ENCODE data around the gene CZIB.
"Not testable (repeated sequence)": the region's sequence is repeated elsewhere in the genome, so short reads cannot be mapped to it uniquely, and the experiment has no call there.

CZIB gene

GRCh38 chr1:53238197-53239155 lies 18.0 kb upstream of the CZIB start, which contains the start of gene MAGOH:
Gene MAGOH, minus strand, starts transcription at chr1:53238518. Its CDS starts 70 bp downstream, at chr1:53238448.
- peak; percentile 76 for DNase-seq

DNA sequence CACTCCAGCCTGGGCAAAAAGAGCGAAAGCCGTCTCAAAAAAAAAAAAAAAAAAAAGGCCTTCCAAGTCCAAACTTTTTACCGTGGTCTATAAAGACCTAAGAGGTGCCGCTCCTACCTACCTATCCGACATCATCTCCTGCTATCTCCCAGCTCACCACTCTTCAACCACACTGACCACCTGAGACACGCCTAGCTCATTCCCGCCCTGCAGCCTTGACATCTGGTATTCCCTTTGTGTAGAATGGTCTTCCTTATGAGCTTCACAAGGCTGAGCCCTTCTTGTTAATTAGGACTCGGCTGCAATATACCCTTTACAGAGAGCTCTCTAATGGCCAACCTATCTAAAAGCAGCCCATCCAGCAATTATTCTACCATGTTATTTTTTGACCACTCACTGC lies 17.2 kb upstream of the CZIB start:
- no peak for DNase-seq

GRCh38 chr1:53220962-53221286 lies 490 bp upstream of the CZIB start:
- DNase-seq, result no peak

DNA sequence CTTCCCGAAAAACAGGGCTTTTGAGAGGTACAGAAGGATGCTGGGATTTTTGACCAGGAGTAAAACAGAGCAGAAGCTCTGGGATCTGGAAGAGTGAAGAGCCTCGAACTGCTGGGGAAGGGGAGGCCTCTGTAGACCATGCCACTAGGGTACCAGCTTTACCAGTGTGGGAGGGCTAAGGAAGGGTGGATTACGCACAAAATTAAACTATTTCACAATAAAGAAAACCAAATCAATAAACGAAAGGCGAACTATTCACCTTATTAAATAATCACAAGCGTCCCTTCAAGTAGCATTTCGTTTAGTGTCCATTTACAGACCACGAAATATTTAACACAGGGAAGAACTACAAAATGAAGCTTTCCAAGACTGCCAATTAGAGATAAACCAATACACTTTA lies 723 bp downstream of the CZIB start:
- DNase-seq, result no peak

- no peak for DNase-seq
These were observed 2.2 kb downstream of the CZIB start for GRCh38 chr1:53218201-53218600.

DNA sequence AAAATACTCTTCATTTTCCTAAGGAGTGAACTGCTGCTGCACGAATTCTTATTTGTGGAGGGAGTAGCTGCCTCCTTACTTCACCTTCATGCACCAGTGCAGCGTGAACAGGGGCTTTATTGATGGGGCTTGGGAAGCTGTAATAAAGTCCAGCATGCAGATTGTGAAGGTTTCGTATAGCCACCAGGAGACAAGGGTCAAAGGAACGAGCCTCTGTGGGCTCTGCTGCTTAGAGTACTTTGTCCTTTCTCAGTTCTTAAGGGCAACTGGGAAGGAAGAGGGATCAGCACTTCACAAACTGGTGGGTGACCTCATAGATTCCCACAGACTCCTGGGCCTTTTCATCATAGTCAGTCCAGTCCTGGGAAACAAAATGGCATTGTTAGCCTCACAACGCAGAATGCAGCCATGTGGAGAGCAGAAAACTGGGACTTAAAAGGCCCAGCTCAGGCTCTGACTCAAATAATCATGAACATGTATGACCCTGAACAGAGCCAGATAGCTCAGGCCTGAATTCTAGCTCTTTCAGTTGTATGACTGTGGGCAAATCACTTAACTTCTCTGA lies 6.0 kb downstream of the CZIB start:
- DNase-seq, result no peak

- DNase-seq, result no peak
These were observed 9.5 kb downstream of the CZIB start for GRCh38 chr1:53210954-53211353.

- no peak for DNase-seq
These were observed 10.1 kb downstream of the CZIB start for GRCh38 chr1:53210352-53210751.

GRCh38 chr1:53207726-53208125 lies 12.7 kb downstream of the CZIB start:
- no peak for DNase-seq

DNA sequence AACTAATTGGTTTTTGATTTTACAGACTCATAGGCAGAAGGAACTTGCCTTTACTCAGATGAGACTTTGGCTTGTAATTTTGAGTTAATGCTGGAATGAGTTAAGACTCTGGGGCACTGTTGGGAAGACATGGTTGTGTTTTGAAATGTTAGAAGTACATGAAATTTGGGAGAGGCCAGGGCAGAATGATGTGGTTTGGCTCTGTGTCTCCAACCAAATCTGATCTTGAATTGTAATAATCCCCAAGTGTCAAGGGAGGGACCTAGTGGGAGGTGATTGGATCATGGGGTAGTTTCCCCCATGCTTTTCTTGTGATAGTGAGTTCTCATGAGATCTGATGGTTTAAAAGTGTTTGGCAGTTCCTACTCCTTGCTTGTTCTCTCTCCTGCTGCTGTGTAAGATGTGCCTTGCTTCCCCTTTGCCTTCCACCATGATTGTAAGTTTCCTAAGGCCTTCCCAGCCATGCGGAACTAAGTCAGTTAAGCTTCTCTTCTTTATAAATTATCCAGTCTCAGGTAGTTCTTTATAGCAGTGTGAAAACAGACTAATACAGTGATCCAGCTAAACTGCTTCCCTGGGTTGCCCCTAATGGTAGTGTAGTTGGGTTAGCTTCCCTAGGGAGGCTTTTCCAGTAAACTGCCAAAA lies 13.6 kb downstream of the CZIB start:
- DNase-seq, result no peak

DNA sequence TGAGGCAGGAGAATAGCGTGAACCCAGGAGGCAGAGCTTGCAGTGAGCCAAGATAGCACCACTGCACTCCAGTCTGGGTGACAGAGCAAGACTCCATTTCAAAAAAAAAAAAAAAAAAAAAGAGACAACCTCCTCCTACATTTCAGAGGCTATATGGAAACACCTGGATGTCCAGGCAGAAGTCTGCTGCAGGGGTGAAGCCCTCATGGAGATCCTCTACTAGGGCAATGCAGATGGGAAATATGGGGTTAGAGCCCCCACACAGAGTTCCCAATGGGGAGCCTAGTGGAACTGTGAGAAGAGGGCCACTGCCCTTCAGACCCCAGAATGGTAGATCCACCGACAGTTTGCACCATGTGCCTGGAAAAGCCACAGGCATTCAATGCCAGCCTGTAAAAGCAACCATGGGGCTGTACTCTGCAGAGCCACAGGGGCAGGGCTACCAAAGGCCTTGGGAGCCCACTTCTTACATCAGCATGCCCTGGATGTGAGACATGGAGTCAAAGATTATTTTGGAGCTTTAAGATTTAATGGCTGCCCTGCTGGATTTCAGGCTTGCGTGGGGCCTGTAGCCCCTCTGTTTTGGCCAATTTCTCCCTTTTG lies 14.2 kb downstream of the CZIB start:
- DNase-seq, result not testable (repeated sequence)

- not testable (repeated sequence) for DNase-seq
These were observed 14.9 kb downstream of the CZIB start for GRCh38 chr1:53205496-53205895.

DNA sequence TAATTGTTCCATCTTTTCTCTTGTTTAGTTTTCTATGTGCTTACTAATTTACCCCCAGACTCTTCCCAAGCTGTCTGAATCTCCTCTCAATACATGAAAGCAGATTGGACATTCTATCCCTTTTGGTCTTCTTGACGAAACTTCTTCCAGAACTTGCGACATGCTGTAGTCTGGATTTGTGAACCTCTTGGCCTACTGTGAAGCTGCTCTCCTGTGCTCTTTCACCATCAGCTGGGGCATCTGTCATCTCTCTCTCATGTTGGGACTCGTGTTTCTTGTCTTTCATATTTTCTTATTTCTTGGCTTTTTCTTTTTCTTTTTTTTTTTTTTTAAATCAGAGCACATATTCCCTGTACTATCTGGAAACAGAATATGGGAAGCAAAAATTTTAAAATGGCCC lies 17.0 kb downstream of the CZIB start:
- no peak for DNase-seq

- DNase-seq, result no peak
These were observed 22.2 kb downstream of the CZIB start for GRCh38 chr1:53198241-53198651.

DNA sequence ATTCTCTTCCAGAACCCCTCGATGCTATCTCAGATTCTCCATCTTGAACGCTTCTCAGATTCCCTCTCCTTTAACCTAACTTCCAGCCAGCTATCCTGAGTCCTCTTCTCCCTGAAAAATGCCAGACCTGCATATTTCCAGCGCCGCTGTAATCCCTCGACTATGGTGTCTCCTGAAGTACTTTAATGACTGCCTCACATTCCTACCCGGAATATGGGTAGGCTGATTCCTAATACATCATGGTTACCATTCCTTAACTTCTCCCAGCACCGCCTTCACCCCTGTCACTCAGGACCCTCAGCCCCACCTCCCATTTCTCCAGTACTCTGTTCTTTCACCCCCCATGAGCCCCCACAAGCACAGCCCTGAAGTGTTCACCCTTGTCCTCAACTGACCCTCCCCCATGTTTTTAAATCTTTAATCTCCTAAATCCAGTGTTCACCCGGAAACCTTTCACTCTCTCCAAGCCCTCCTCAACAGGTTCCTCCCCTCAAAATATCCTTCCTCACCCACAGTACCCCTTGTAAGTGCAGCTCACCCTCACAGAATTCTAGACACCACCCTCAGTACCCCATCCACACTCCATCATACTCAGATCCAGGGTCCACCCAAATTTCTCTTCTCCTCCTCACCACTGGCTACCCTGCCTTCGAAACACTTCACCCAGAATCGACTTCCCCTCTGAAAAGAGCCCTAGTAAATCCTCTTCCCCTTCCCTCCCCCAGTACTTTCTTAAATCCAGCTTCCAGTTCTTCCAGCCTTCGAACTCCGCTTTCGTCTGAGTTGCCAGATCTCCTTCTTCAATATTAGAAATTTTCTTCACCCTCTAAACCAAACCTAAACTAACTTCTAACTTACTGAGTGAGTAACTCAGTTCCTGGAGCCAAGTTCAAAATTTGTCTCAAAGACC lies 22.9 kb downstream of the CZIB start:
- DNase-seq, result no peak

DNA sequence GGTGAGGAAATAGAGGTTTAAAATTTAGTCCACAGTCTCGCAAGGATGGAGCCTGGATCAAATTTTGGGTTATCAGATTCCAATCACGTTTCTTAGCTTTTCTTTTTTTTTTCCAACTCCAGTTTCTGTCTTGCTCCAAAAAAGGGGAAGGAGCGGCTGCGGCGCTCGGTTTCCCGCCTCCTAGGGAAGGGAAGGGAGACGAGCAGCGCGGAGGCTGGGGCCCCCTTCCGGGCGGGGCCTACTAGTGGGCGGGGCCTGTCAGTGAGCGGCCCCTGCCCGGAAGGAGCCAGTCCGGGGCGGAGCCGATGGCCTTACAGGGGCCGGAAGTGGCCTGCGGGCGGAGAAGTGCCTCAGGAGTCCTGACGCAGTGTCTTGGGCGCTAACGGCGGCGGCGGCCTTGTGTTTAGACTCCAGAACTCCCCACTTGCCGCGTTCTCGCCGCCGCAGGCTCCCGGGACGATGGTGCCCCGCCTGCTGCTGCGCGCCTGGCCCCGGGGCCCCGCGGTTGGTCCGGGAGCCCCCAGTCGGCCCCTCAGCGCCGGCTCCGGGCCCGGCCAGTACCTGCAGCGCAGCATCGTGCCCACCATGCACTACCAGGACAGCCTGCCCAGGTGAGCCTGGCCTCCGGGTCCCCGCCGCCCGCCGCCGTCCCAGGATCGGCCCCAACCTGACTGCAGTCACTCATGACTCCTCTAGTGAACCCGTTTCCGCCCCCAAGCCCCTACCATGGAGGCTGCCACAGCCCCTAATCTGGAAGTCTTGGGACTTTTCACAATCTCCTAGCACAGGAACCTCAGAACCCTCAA lies 23.7 kb downstream of the CZIB start, which contains the start of gene CPT2:
TSS of gene CPT2 (plus strand) at position 340 of the 806 bp plus-strand sequence. CDS start at position 460, 120 bp downstream.
- peak; percentile 76 for DNase-seq

- DNase-seq, result no peak
These were observed 24.4 kb downstream of the CZIB start for GRCh38 chr1:53196017-53196484.

DNA sequence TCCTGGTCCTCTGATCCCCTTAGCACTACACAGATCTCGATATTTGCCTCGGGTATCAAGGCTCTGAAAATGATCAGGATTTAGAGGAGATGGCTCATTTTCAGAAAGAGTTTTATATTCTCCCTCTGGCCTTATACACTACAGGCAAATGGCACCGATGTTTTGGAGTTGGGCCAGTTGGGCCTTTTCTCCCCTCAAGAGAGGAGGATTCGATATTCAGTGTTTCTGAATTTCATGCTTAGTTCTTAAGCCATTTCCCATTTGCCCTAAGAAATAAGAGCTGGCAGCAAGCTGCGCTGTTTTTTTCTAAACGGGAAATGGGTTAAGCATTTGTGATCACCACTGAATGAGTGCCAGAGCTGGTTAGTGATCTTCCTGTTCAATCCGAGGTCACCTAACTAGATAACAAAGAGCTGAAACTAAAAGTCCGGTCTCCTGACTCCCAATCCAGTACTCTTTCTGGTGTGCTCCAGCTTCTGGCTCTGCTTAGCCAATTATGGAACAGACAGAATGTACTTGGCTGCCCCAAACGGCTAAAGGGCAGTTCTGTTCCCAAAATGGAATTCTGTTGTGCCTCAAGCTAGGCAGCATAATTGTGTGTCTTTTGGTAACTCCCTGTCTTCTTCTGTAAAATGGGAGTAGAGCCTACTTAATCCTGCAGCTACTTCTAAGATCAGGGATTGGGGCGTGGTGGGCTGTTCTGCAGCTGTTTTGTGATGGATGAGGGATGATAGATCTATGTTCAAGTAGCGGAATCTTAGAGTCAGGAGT lies 25.0 kb downstream of the CZIB start:
- DNase-seq, result no peak

DNA sequence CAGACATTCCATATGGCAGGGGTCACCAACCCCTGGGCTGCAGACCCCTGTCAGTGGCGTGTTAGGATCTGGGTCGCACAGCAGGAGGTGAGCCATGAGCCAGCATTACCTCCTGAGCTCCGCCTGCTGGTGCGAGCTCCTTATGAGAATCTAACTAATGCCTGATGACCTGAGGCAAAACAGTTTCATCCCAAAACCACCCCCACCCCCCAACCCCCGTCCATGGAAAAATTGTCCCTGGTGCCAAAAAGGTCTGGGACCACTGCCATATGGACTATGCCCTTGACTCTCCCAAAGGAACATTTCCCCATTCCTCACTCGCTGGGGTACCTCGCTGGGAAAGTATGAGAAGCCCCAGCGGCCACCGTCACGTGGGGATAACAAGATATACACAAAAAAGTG lies 30.2 kb downstream of the CZIB start:
- DNase-seq, result no peak

DNA sequence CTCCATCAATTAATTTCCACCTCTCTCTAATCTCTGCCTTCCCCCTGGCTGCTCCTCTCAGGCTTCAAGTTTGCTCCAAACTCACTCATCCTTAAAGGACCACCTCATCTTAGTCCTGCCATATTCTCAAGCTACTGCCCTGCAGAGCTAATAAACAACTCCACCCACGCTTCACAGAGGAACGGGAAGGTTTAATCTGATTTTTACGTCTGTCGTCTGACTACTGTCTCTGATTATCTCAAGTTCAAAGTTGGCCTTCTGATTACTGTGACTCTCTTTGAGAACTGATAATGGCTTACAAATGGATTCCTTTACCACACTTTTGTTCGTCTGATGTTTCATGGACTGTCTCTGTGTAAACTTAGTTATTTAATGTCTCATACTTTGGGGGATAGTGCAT lies 31.4 kb downstream of the CZIB start:
- no peak for DNase-seq

All from NCI-H1092 (cell line).